ENCODE measurements around the gene C17orf75. TPM values are rescaled to one million over a fixed set of nuclear protein-coding genes. Genes with fewer than 3 reads are reported as not detected.

The C17orf75 gene
- total and polyA plus RNA-seq, 10 of the 15 experiments (the other 5 are each of a cell fraction or from before 2014, with no cell fraction given): 21.7 to 53.0 (median 27.3) TPM

GRCh38 chr17:32299580-32300164, 42.3 kb downstream of the C17orf75 start:
- H3K9me3 ChIP-seq (replicated peaks; ENCODE audit: control insufficient read depth, insufficient read depth, low read length): no peaks in the 10 kb centered on the region
- no peak overlapping the region for H3K9ac ChIP-seq (ENCODE audit: control insufficient read depth, insufficient read depth, low read length)
- no TSS peak for BruUV-seq (replicated peaks)
- ChIA-PET RAD21 (ENCODE audit: unreplicated experiment) (interaction anchor here (1.5 kb wide), 1 partner anchor 20 kb away, joined by 4 read pairs; no protein-coding TSS in a partner anchor), SMC1A (ENCODE audit: uncharacterized antibody, unreplicated experiment) (interaction anchor here (1.2 kb wide), 1 partner anchor 11 kb away, joined by 3 read pairs; no protein-coding TSS in a partner anchor), CTCF (no interaction called here), POLR2A (no interaction called here)
- peaks cover 0 to 2% of the 10 kb centered on the region in 2 experiments; a peak in 1 of 4 replicates for H3K27me3 ChIP-seq (replicated peaks in 1 of 2; ENCODE audit: control insufficient read depth in 2 of 2, insufficient read depth in 2 of 2, low read length in 1 of 2)
- 27% methylated on average over 7 of the region's 7 CpGs for WGBS (ENCODE audit: insufficient coverage, insufficient replicate concordance, low lambda C conversion rate, missing lambda C conversion rate)
- H4K20me1 ChIP-seq (ENCODE audit: control insufficient read depth, insufficient read depth): no peaks in the 10 kb centered on the region; the same call in 1 of the 2 replicates
- no peak overlapping the region for H3K27ac ChIP-seq (ENCODE audit: control insufficient read depth, insufficient read depth)
- intact Hi-C loops (cut with micrococcal nuclease; ENCODE audit: unreplicated experiment): no loop called here
- H3K4me3 ChIP-seq: no peak overlapping the region
- FAIRE-seq (no peak), ATAC-seq (no peak), DNase-seq (ENCODE audit: low read depth, low spot score) (no peak)
- no peaks in the 10 kb centered on the region for H3K79me2 ChIP-seq (ENCODE audit: control insufficient read depth, insufficient read depth, low read length)
- H2AFZ ChIP-seq (ENCODE audit: control insufficient read depth, low read depth, low read length): no peak overlapping the region
- TF ChIP-seq EP300 (IDR thresholded peaks at IDR 0.05; ENCODE audit: borderline replicate concordance in 1 of 2, control insufficient read depth in 1 of 2, low read depth in 2 of 2, low read length in 2 of 2) (no peak), BMI1 (IDR thresholded peaks at IDR 0.05; ENCODE audit: borderline replicate concordance) (no peak), ZBTB4 (CRISPR knock-in tag; IDR thresholded peaks at IDR 0.05) (no peak), PKNOX1 (IDR thresholded peaks at IDR 0.05) (no peak), TBL1XR1 (IDR thresholded peaks at IDR 0.05; ENCODE audit: low read depth, low read length) (no peak), SMAD1 (IDR thresholded peaks at IDR 0.05; ENCODE audit: low read depth, partially characterized antibody) (no peak)
- H3K4me1 ChIP-seq (ENCODE audit: control insufficient read depth, insufficient read depth, low read length): no peaks in the 10 kb centered on the region
- no peak overlapping the region for H3K4me2 ChIP-seq (ENCODE audit: control insufficient read depth, insufficient read depth)
- in situ Hi-C loops (cut with MboI): no loop called here
- no peaks in the 10 kb centered on the region for H3K36me3 ChIP-seq (ENCODE audit: control insufficient read depth in 2 of 2, insufficient read depth in 2 of 2, low read length in 1 of 2)
